IMR-90 (cell line): ENCODE measurements around the gene AMT. TPM values are rescaled to one million over a fixed set of nuclear protein-coding genes. Genes with fewer than 3 reads are reported as not detected.
"Not testable (repeated sequence)": the region's sequence is repeated elsewhere in the genome, so short reads cannot be mapped to it uniquely, and the experiment has no call there.

Experiments used
- ATAC-seq: fragments of 200-7000 bp; cut with Tn5 transposase; 2 replicates; pipeline ENCODE4 v1.9.1; 2020; ENCODE audit warnings: low read depth, mild to moderate bottlenecking, moderate library complexity
- BruUV-seq: library from RNA; stranded (reverse); fragments of 400-500 nt; replicated peaks from 2 replicates; lab custom pipeline; 2021; lab: Mats Ljungman, UMichigan
- CTCF ChIA-PET: fragments of 300-600 bp; formaldehyde crosslinking; extraction: SDS; loops from one replicate; lab custom pipeline; 2021; ENCODE audit warnings: antibody characterized with exemption; lab: Yijun Ruan, JAX
- POLR2A ChIA-PET: fragments of 300-600 bp; sonication (Branson Sonifier 250); formaldehyde crosslinking; loops from one replicate; lab custom pipeline; 2022; ENCODE audit warnings: antibody characterized with exemption; ENCODE audit not compliant: unreplicated experiment; lab: Charles Lee
- DNase-seq: peaks from one replicate; pipeline ENCODE4 v3.0.0; 2013
- H2AFZ ChIP-seq: replicated peaks from 2 replicates; pipeline ENCODE3; 2013; ENCODE audit warnings: low read length, mild to moderate bottlenecking; ENCODE audit not compliant: poor library complexity
- H2AK5ac ChIP-seq: 2 replicates; pipeline ENCODE4 v1.6.1; 2013; ENCODE audit warnings: low read depth, low read length, inconsistent platforms
- H2AK9ac ChIP-seq: replicated peaks from 2 replicates; pipeline ENCODE3; 2013; ENCODE audit warnings: mild to moderate bottlenecking, low read depth, low read length, moderate library complexity; ENCODE audit not compliant: poor library complexity
- H2BK120ac ChIP-seq: 2 replicates; pipeline ENCODE4 v1.6.1; 2013; ENCODE audit warnings: low read depth, low read length, inconsistent platforms
- H2BK15ac ChIP-seq: 3 replicates; pipeline ENCODE4 v1.6.1; 2013; ENCODE audit warnings: low read depth, low read length, inconsistent platforms
- H2BK20ac ChIP-seq: 2 replicates; pipeline ENCODE4 v1.6.1; 2013; ENCODE audit warnings: low read depth, mild to moderate bottlenecking, inconsistent platforms, low read length, moderate library complexity
- H2BK5ac ChIP-seq: 2 replicates; pipeline ENCODE4 v1.6.1; 2013; ENCODE audit warnings: mild to moderate bottlenecking, low read depth, low read length, inconsistent platforms; ENCODE audit not compliant: poor library complexity, severe bottlenecking
- H3K14ac ChIP-seq: replicated peaks from 2 replicates; pipeline ENCODE4 v1.6.1; 2013; ENCODE audit warnings: low read depth, low read length, inconsistent platforms
- H3K18ac ChIP-seq: 2 replicates; pipeline ENCODE4 v1.6.1; 2013; ENCODE audit warnings: low read depth, low read length, control low read depth
- H3K23ac ChIP-seq: 2 replicates; pipeline ENCODE4 v1.6.1; 2013; ENCODE audit warnings: low read depth, low read length, inconsistent platforms
- H3K27ac ChIP-seq: 2 replicates; pipeline ENCODE4 v1.5.1; 2013; ENCODE audit warnings: mild to moderate bottlenecking, control low read depth, low read length; ENCODE audit not compliant: insufficient read depth
- H3K27me3 ChIP-seq: 2 replicates; pipeline ENCODE4 v1.6.1; 2013; ENCODE audit warnings: low read length; ENCODE audit not compliant: control insufficient read depth, insufficient read depth
- H3K36me3 ChIP-seq: 2 replicates; pipeline ENCODE4 v1.6.1; 2013; ENCODE audit warnings: low read length, mixed read lengths; ENCODE audit not compliant: control insufficient read depth, insufficient read depth
- H3K4ac ChIP-seq: 2 replicates; pipeline ENCODE4 v1.6.1; 2013; ENCODE audit warnings: low read depth, low read length, inconsistent platforms
- H3K4me1 ChIP-seq: 2 replicates; pipeline ENCODE4 v1.6.1; 2013; ENCODE audit warnings: low read length, mixed read lengths; ENCODE audit not compliant: control insufficient read depth, insufficient read depth
- H3K4me2 ChIP-seq: 2 replicates; pipeline ENCODE4 v1.6.1; 2013; ENCODE audit warnings: low read depth, mild to moderate bottlenecking, control low read depth, low read length, moderate library complexity
- H3K4me3 ChIP-seq: 2 replicates; pipeline ENCODE4 v1.5.1; 2013; ENCODE audit warnings: low read depth, mild to moderate bottlenecking, control low read depth, low read length, moderate library complexity; ENCODE audit not compliant: insufficient read depth
- H3K56ac ChIP-seq: 2 replicates; pipeline ENCODE4 v1.6.1; 2013; ENCODE audit warnings: low read length, inconsistent platforms; ENCODE audit not compliant: insufficient read depth; ENCODE audit errors: extremely low read depth
- H3K79me1 ChIP-seq, 2 experiments: 2 replicates each; pipeline ENCODE4 v1.6.1; 2013; ENCODE audit warnings: low read length in 2 of 2, inconsistent platforms in 1 of 2, low read depth in 1 of 2
- H3K9ac ChIP-seq: 2 replicates; pipeline ENCODE4 v1.6.1; 2013; ENCODE audit warnings: low read depth, low read length, control low read depth
- H3K9me1 ChIP-seq: 2 replicates; pipeline ENCODE4 v1.6.1; 2013; ENCODE audit warnings: low read length, inconsistent platforms; ENCODE audit not compliant: insufficient read depth
- H3K9me3 ChIP-seq: 2 replicates; pipeline ENCODE4 v1.6.1; 2013; ENCODE audit warnings: low read length; ENCODE audit not compliant: control insufficient read depth, insufficient read depth
- H4K20me1 ChIP-seq: 2 replicates; pipeline ENCODE4 v1.6.1; 2013; ENCODE audit warnings: low read length, inconsistent platforms; ENCODE audit not compliant: insufficient read depth
- H4K5ac ChIP-seq: 2 replicates; pipeline ENCODE4 v1.6.1; 2013; ENCODE audit warnings: mild to moderate bottlenecking, low read depth, low read length, control low read depth
- H4K8ac ChIP-seq, 2 experiments: 2 replicates each; pipeline ENCODE4 v1.6.1; 2013; ENCODE audit warnings: low read depth in 2 of 2, low read length in 2 of 2, control low read depth in 1 of 2, inconsistent platforms in 1 of 2
- H4K91ac ChIP-seq: 2 replicates; pipeline ENCODE4 v1.6.1; 2013; ENCODE audit warnings: low read depth, low read length, inconsistent platforms; ENCODE audit not compliant: insufficient read depth
- MXI1 ChIP-seq: IDR thresholded peaks from 2 replicates; pipeline ENCODE4 v1.6.1; 2012; ENCODE audit warnings: low read depth, mild to moderate bottlenecking, low read length, moderate library complexity, borderline replicate concordance
- POLR2A ChIP-seq: IDR thresholded peaks from 2 replicates; pipeline ENCODE4 v1.6.1; 2012; ENCODE audit warnings: mild to moderate bottlenecking, low read depth, low read length
- WGBS, 2 experiments: methylation state at CpG; one replicate each; pipeline versions ENCODE4 v1.1.5 to v1.1.7; 2013; ENCODE audit warnings: missing lambda C conversion rate in 2 of 2; ENCODE audit not compliant: insufficient read length in 1 of 2; ENCODE audit errors: extremely low coverage in 2 of 2; 5-methylcytosine and 5-hydroxymethylcytosine counted together
- dilution Hi-C: fragments of 300-500 bp; cut with HindIII; formaldehyde crosslinking; loops from one replicate; pipeline ENCODE4 v1.14.3; 2018; ENCODE audit warnings: low sequenced_read_pairs; ENCODE audit not compliant: unreplicated experiment
- in situ Hi-C: fragments of 300-500 bp; cut with MboI; formaldehyde crosslinking; loops from 3 replicates; pipeline ENCODE4 v1.14.3; 2019; ENCODE audit warnings: low sequenced_read_pairs, inconsistent platforms, mixed read lengths
- intact Hi-C: fragments of 100-400 bp; cut with micrococcal nuclease; formaldehyde crosslinking; loops from 2 replicates; pipeline ENCODE4 v1.10.0; 2022
- polyA plus RNA-seq, 3 experiments: library from polyadenylated mRNA; depleted of rRNA; stranded (reverse); fragments of >200 nt; gene quantifications; 2 replicates each; pipeline ENCODE4 v1.2.3, GENCODE V29; 2012; ENCODE audit warnings: low replicate concordance in 1 of 3
- total RNA-seq: library from RNA; depleted of rRNA; stranded (reverse); fragments of >200 nt; gene quantifications from 2 replicates; pipeline ENCODE4 v1.2.3, GENCODE V29; 2012

Gene AMT
- total and polyA plus RNA-seq, 2 of the 4 experiments (the other 2 are of a cell fraction), result 0.36 to 5.5 TPM

DNA sequence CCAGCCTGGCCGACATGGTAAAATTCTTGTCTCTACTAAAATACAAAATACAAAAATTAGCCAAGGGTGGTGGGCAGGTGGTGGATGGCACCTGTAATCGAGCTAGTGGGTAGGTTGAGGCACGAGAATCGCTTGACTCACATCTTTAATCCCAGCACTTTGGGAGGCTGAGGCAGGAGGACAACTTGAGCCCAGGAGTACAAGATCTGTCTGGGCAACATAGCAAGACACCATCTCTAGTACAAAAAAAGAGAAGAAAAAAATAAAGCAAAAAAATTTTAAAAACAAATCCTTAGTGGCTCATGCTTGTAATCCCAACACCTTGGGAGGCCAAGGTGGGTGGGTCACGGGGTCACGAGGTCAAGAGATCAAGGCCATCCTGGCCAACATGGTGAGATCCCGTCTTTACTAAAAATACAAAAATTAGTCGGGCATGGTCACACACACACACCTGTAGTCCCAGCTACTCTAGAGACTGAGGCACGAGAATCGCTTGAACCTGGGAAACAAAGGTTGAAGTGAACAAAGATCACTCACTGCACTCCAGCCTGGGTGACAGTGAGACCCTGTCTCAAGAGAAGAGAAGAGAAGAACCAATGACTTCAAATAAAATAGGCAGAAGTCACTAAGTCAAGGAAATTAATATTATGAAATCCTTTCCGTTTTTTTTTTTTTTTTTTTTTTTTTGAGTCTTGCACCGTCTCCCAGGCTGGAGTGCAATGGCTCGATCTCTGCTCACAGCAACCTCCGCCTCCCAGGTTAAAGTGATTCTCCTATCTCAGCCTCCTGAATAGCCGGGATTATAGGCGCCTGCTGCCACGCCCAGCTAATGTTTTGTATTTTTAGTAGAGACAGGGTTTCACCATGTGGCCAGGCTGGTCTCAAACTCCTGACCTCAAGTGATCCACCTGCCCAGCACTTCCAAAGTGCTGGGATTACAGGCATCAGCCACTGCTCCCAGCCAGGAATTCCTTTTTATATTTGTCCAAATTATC is 15.4 kb downstream of the AMT start:
- no peak overlapping the region for H2BK120ac ChIP-seq

DNA sequence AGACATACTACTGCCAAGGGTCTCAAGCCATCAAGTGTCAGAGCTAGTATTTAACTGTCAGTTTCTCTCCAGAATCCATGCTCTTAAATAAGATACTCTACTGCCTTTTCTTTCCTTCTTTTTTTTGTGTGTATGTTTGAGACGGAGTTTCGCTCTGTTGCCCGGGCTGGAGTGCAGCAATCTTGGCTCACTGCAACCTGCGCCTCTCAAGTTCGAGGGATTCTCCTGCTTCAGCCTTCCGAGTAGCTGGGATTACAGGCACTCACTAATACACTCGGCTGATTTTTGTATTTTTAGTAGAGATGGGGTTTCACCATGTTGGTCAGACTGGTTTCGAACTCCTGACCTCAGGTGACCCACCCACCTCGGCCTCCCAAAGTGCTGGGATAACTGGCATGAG is 16.7 kb downstream of the AMT start:
- H3K27ac ChIP-seq, H3K14ac ChIP-seq, H2BK5ac ChIP-seq, POLR2A ChIA-PET, H2AK5ac ChIP-seq, H4K91ac ChIP-seq, H3K9ac ChIP-seq, H4K5ac ChIP-seq, BruUV-seq, H3K18ac ChIP-seq, H3K9me3 ChIP-seq, H2BK15ac ChIP-seq, intact Hi-C loops, H3K36me3 ChIP-seq, H4K8ac ChIP-seq, H3K4me2 ChIP-seq, dilution Hi-C loops, DNase-seq, H3K4ac ChIP-seq, H2BK120ac ChIP-seq, H2BK20ac ChIP-seq, H3K4me3 ChIP-seq, in situ Hi-C loops, H3K56ac ChIP-seq, H2AFZ ChIP-seq, H2AK9ac ChIP-seq, ATAC-seq, H3K4me1 ChIP-seq, CTCF ChIA-PET, H3K27me3 ChIP-seq: not testable (repeated sequence)
- WGBS, 2 experiments, result no CpG with 5 or more reads among the region's 9 CpGs
- H3K9me1 ChIP-seq, result peaks cover 16% of the 10 kb centered on the region
- peaks cover 0 to 24% of the 10 kb centered on the region in 2 experiments; a peak in 2 of 4 replicates for H3K79me1 ChIP-seq
- peak overlapping the region; percentile 7; the same call in 1 of the 2 replicates for H3K23ac ChIP-seq
- H4K20me1 ChIP-seq, result peaks cover 97% of the 10 kb centered on the region

More for the DNA sequence above, 15.4 kb downstream of the AMT start:
- DNase-seq, result no peak
- Histone ChIP-seq H3K9ac (no peak overlapping the region), H2BK5ac (no peak overlapping the region), H3K4me2 (no peak overlapping the region), H3K27me3 (no peaks in the 10 kb centered on the region), H3K23ac (no peak overlapping the region), H4K5ac (no peak overlapping the region), H3K4ac (no peak overlapping the region), H3K27ac (no peak overlapping the region), H4K8ac (no peak overlapping the region), H3K56ac (no peak overlapping the region), H3K79me1 (peaks cover 0 to 18% of the 10 kb centered on the region in 2 experiments; a peak in 1 of 4 replicates), H2AK9ac (no peak overlapping the region), H2AK5ac (no peak overlapping the region), H3K14ac (no peak overlapping the region), H2BK15ac (no peak overlapping the region), H4K20me1 (peaks cover 94% of the 10 kb centered on the region), H2BK20ac (no peak overlapping the region), H4K91ac (no peak overlapping the region), H2AFZ (no peak overlapping the region), H3K36me3 (peaks cover 7% of the 10 kb centered on the region), H3K4me3 (no peak overlapping the region), H3K9me3 (no peaks in the 10 kb centered on the region), H3K9me1 (peaks cover 13% of the 10 kb centered on the region; the same call in 1 of the 2 replicates), H3K4me1 (no peaks in the 10 kb centered on the region; the same call in 1 of the 2 replicates), H3K18ac (no peak overlapping the region)
- ATAC-seq, result no peak
- in situ Hi-C loops (no loop called here), intact Hi-C loops (no loop called here), dilution Hi-C loops (no loop called here)
- CTCF ChIA-PET, result interaction anchor here (0.7 kb wide), 1 partner anchor 310 kb away, joined by 3 read pairs; no protein-coding TSS in a partner anchor
- POLR2A ChIA-PET, result no interaction called here
- TF ChIP-seq MXI1 (no peak), POLR2A (no peak)
- no TSS peak for BruUV-seq
- no CpG with 5 or more reads among the region's 17 CpGs for WGBS, 2 experiments
